ENCODE results near the gene BICC1.
"Not testable (repeated sequence)": the region's sequence is repeated elsewhere in the genome, so short reads cannot be mapped to it uniquely, and the experiment has no call there.

Gene BICC1

DNA sequence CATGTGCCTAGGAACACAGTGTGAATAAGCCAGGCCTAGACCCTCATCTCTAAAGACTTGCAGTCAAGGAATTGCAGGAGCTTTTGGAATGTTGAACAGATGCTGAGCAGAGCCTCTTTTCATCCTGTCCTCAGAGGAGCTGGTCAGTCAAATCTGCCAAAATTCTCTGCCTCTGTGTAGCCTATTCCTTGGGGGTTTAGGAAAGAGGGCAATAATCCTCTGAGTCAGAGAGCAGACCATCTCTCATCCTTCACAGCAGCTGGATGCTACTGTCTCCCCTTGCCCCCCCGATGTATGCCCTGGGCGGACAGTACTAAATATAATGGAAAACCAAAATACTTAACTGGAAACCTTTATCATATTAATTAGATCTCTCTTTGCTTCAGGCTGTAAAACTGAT lies 52.6 kb downstream of the BICC1 start:
- DNase-seq: no peak

GRCh38 chr10:58567652-58568051 lies 55.0 kb downstream of the BICC1 start:
- no peak for DNase-seq

- no peak for DNase-seq
Observed at GRCh38 chr10:58568428-58568935, 55.8 kb downstream of the BICC1 start.

DNA sequence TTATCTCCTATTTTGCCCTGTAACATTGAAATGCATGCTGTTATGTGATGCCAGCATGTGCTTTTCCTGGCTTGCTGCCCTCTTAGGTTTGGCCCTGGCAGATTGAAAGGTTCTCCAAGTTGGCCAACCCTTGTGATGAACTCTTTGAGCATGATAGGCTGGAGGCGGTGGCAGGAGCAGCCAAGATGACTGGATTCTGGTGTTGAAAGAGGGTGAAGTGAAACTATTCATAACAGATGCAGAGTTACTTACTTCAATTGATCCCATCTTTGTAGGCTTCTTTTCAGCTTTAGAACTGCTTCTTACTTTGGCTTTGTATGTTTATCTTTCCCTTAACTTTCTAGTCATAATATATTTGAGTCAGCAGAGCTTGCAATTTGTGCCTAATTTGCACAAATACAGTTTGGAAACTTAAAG lies 57.6 kb downstream of the BICC1 start:
- DNase-seq: no peak

DNA sequence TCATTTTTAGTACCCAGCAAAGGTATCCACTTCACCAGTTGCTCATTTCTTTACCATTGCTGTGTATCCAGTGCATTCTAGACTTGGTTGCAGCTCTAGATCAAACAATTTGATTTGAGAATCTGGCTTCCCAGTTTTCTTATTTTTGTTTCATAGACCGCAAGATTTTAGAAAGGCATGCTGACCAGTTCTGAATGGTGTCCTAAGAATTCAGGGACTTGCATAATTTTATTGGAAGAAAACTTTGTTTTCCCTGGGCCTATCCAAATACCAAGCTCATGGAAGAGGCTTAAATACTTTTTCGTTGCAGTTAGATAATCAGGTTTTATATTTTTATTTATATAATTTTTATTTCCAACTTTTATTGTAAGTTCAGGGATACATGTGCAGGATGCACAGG lies 58.3 kb downstream of the BICC1 start:
- DNase-seq: no peak

GRCh38 chr10:58573144-58573543 lies 60.5 kb downstream of the BICC1 start:
- DNase-seq: no peak

DNA sequence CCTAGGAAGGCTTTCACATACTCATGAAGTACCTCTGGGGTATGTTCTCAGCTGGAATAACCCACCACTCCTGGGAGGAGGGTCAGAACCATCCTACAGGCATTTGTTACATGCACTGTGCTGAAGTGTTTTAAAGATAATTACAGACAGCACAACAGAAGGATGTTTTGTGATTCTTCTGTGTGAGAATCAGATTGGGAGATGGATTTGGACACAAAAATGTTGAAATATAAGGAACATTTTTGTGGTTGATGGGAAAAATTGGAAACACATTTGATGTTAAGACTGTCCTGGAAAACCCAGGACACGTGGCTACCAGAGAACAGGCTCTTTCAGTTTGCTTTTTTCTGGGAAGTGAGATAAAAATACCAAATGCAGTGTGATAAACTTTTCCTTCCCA lies 61.4 kb downstream of the BICC1 start:
- DNase-seq: no peak

- DNase-seq: no peak
Observed at GRCh38 chr10:58575491-58575890, 62.8 kb downstream of the BICC1 start.

DNA sequence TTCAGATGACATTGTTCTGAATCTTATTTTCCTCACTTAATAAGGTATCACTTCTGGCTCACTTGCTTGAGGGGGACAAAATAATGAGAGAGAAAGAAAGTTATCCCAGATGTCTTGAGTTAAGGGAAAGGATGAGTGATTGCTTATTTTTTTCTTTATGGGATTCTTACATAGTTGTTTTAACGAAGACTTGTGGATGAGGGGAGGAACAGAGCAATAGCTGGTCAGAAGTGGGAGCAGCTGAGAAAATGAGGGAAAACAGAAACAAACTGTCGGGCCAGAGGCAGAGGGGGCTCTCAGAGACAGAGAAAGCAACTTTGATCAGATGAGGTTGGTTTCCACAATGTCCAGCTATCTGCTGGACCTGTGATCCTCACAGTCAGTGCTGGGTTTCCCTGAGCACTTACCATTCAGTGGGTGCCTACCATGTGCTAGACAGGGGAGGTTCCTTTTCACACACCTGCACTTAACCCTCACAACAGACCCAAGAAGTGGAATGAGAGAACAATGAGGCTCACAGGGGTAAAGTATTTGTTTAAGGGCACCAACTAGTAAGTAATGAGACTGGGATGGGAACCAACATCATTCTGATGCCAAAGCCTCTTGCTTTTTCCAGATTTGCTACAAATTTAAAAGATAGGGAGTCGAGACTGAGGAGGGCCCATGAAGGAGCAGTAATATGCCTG lies 64.2 kb downstream of the BICC1 start:
- no peak for DNase-seq

- no peak for DNase-seq
Observed at GRCh38 chr10:58577437-58577777, 64.7 kb downstream of the BICC1 start.

DNA sequence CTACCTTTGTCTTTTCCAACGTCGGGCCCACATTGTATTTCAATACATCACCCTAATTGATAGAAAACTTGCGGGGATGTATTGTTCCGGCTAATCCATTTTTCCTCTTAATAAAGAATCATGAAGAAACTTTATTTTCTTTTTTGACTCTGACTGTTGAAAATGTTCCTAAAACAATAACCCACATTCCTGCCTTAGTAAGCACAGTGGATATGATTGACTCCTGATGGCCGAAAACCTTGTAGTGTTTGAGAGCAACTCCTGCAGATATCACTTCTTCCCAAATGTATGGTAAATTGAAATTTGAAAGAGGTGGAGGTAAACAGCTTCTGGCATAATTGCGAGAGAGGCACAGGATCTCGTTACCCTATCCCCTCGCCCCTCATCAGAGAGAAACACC lies 65.7 kb downstream of the BICC1 start:
- no peak for DNase-seq

DNA sequence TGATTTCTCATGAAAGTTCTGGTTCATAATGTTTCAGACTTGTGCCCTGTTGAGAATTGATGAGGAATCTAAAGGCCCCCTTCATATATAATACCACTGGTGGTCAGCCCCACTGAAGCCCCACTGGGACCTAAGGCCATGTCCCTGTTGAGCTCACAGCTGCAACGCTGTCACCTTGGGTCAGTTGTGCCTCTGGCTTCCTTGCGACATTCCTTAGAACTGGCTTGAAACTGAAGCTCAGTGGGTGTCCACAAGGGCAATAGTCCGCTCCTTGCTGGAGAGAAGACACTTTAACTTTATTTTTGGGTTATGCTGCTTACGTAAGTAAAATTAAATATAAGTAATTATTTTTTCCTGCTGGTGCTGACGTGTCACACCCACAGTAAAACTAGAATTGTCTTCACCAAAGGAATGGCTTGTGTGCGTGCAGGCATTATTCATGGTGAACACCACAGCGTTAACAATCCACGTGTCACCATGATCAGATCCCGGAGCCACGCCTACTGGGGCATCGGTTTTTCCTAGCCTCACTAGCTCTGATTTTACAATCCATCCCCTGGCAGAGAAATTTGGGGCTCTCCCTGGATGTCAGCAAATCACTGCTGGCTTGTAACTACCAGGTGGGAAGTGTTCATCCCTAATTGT lies 66.5 kb downstream of the BICC1 start:
- DNase-seq: no peak

DNA sequence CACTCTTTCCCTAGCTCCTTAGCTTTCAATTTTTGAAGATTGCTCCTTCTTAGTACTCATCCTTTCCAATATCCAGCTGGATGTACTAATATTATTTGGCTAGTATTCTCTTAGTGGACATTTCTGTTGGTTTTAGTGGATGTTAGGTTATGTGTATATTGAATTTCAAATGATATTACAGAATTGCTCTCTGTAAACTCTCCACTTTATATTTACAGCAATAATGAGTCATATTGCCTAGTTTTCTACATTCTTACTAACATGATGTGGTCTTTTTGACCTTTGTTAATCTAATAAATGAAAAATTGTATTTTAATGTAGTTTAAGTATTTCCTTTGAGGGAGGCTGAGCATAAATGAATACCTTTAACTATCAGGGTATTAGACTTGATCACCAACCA lies 69.4 kb downstream of the BICC1 start:
- no peak for DNase-seq

DNA sequence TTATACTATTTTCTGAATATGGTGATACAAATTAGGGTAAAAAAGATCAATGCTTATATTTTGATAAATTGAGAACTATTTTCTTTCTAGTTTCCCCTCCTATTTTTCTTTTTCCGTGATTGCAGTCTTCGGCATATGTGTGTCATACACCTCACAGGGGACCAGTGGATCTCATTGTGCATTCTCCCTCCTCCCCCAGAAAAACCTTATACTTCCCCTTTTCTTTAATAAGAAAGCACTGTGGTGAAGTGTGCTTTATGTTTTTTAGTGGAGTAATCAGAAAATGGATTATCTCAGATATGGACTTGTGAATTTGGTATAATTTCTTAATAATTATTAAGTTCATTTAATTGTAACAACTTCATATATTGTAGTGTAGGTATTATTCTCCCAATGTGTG lies 72.8 kb downstream of the BICC1 start:
- DNase-seq: no peak

DNA sequence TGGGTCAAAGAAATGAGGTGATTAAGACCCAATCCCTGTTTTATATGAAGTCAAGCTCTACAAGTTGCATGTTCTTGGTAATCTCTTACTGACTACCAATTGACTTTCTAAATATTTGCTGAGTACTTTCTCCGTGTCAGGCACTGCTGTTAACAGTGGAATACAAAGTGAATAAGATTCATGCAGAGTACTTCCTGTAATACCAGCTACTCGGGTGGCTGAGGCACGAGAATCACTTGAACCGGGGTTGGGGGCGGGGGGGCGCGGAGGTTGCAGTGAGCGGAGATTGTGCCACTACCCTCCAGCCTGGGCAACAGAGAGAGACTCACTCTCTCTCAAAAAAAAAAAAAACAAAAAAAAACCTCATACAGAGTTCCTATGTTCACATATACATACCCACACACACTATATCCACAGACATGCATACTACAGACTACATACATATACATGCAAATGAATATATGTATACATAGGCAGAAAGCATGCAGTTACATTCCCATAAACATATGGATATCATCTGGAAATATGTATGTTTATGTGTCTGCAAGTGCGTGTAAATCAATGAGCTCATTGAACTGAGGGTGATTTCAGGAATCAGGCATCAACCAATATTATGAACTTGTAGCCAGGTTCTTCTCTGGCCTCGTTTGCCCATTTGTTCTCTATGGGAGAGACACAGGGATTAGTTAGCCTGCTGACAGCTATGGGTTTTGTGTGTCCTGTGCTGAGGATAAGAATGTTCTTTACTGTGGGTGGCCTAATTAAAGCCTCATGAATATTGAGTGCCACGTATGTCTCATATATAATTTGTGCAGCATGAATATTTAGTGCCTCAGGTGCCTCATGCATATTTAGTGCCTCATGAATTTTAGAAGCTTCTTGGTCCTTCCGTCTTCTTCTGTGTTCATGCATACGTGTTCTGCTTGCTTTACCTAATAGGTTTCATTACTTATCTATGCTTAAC lies 73.9 kb downstream of the BICC1 start:
- no peak for DNase-seq

- DNase-seq: no peak
Observed at GRCh38 chr10:58587676-58588075, 75.0 kb downstream of the BICC1 start.

DNA sequence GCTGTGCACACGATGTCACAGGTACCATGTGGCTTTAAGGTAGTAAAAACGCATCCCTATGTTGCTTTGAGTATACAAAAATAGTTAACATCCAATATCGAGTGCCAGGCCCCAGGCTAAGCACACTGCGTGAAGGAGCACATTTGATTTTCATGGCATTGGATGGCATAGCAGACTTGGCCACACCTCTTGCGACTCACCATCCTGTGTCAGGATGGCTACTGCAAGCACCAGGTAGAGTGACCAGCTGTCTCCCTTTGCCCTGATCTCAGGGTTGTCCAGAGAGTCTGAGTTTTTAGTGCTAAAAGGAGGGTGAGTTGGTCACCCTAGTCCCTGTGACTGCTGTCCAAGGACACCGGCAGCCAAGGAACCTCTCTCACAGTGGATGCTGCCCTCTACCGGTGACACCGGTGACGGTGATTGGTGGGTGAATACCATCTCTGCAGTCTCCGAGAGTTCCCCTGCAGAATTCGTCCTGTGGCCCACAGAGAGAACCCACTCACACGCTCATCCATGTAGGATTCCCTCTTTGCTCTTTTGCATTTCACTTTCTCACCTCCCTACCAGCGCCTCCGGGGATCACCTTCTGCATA lies 76.1 kb downstream of the BICC1 start:
- no peak for DNase-seq

GRCh38 chr10:58590152-58590840 lies 77.6 kb downstream of the BICC1 start:
- no peak for DNase-seq

DNA sequence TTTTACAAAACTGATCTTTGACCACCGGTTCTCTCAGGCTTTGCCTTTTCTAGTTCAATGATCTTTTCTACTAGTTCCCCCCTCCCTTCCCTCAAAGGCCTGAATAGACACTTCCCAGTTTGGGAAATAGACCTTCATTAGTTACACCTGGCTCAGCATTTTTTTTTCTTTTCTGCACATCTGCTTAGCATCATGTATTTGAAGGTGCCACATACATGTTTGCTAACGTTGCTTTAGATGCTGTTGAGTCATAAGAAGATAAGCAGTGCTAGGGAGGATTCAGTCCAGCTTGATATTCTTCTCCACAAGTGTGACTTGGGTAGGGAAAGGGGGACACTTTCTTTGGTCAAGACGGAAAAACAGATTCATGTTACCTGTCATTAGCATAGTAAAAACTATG lies 78.3 kb downstream of the BICC1 start:
- DNase-seq: no peak

DNA sequence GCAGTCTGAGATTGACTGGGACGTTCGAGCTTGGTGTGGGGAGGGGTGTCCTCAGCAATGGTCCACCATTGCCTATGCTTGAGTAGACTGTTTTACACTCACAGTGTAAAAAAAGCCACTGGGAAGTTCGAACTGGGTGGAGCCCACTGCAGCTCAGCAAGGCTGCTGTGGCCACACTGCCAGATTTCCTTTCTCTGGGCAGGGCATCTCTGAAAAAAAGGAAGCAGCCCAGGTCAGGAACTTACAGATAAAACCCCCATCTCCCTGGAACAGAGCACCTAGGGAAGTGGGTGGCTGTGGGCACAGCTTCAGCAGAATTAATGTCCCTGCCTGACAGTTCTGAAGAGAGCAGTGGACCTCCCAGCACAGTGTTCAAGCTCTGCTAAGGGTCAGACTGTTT lies 80.3 kb downstream of the BICC1 start:
- no peak for DNase-seq

DNA sequence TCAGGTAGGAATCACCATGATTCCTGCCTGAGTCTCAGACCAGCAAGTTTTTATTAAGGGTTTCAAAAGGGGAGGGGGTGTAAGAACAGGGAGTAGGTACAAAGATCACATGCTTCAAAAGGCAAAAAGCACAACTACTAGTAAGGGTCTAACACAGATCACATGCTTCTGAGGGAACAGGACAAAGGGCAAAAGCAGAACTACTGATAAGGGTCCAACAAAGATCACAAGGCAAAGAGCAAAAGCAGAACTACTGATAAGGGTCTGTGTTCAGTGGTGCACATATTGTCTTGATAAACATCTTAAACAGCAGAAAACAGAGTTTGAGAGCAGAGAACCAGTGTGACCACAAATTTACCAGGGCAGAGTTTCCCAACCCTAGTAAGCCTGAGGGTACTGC lies 84.5 kb downstream of the BICC1 start:
- DNase-seq: not testable (repeated sequence)

- no peak for DNase-seq
Observed at GRCh38 chr10:58599927-58600553, 87.4 kb downstream of the BICC1 start.

Measured in DMS79 treated with DMSO at 0.1 percent for 48 hours (cell line).